Fibroblast of skin of back (primary cell): ENCODE measurements around the gene SLC17A4. TPM values are rescaled to one million over a fixed set of nuclear protein-coding genes. Genes with fewer than 3 reads are reported as not detected.
A peak's percentile ranks its signal among the peaks of the same experiment; 100 is the strongest.
"Not testable (repeated sequence)": the region's sequence is repeated elsewhere in the genome, so short reads cannot be mapped to it uniquely, and the experiment has no call there.

Experiments
- DNase-seq: peaks from one replicate; pipeline ENCODE4 v3.0.0-alpha.2; 2013
- polyA plus RNA-seq, 2 experiments: library from polyadenylated mRNA; unstranded; fragments of 120-200 nt; gene quantifications; one replicate each; pipeline ENCODE4 v1.2.1, GENCODE V29; 2013; ENCODE audit not compliant: insufficient read length in 2 of 2

The SLC17A4 gene, protein sequence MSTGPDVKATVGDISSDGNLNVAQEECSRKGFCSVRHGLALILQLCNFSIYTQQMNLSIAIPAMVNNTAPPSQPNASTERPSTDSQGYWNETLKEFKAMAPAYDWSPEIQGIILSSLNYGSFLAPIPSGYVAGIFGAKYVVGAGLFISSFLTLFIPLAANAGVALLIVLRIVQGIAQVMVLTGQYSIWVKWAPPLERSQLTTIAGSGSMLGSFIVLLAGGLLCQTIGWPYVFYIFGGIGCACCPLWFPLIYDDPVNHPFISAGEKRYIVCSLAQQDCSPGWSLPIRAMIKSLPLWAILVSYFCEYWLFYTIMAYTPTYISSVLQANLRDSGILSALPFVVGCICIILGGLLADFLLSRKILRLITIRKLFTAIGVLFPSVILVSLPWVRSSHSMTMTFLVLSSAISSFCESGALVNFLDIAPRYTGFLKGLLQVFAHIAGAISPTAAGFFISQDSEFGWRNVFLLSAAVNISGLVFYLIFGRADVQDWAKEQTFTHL
- not detected for polyA plus RNA-seq (2013, experiment 1 of 2; ENCODE audit: insufficient read length)
- not detected for polyA plus RNA-seq (2013, experiment 2 of 2; ENCODE audit: insufficient read length)

DNA sequence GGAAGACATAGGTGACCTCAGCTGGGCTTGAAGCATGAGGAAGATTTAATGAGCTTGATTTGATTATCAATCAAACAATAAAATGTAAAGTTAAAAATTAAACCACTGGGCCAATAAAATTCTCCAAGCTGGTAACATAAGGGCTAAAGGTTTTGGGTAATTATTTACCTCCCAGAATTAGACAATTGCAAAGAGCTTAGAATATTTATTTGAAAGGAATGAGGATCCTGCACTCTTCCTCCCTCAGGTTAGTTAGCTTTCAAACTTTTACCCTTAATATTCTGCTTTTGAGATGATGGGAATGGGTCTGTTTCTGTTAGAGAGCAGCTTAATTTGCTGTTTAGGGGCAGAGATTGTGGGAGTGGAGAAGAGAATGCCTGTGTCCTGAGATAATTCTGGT lies at the start of gene SLC17A4:
TSS of gene SLC17A4 (plus strand) at position 208 of the 400 bp plus-strand sequence. CDS start 7,221 bp downstream, outside the sequence.
- DNase-seq = no peak

- DNase-seq = no peak
Measured at GRCh38 chr6:25706314-25707014, 48.1 kb upstream of the SLC17A4 start.

- no peak for DNase-seq
Measured at GRCh38 chr6:25709761-25710160, 44.8 kb upstream of the SLC17A4 start.

DNA sequence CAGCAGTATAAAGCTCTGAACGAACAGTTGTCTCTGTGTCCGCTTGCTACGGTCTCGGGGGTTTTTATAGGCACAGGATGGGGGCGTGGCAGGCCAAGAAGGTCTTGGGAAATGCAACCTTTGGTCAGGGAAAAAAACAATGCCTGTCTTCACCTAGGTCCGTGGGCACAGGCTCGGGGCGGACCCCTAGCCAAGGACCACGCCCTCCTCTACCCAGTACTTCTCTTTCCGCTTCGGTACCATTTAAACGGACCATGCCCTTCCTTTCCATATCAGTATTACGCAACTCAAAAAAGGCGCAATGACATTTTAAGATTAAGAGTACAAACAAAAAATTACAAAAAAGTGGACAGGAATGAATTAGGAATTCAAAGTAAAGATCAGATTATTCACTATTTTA lies 44.3 kb upstream of the SLC17A4 start:
- no peak for DNase-seq

GRCh38 chr6:25713824-25714223 lies 40.7 kb upstream of the SLC17A4 start:
- DNase-seq = no peak

- DNase-seq = no peak
Measured at GRCh38 chr6:25714765-25715164, 39.8 kb upstream of the SLC17A4 start.

DNA sequence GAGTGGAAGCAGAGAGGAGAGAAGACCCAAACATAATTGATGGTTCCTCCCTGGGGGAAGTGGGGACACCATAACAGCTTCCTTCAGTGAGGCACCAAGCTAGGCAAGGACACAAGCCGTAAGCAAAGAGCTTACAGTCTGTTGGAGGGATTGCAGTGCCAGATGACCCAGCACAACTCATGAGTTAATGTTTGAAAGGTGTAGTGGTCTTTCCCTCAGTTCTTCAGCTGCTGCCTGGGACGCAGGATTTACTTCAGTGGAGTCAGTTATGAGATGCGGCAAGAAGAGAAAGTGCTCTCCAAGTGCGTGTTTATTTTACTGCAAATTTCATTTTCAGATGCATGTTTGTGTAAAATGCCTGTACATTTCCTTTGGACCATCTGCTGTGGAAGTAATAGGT lies 38.7 kb upstream of the SLC17A4 start:
- DNase-seq = no peak

GRCh38 chr6:25717866-25718740 lies 36.4 kb upstream of the SLC17A4 start:
- peak; percentile 30 for DNase-seq

GRCh38 chr6:25726122-25726911 lies 28.2 kb upstream of the SLC17A4 start:
- no peak for DNase-seq

GRCh38 chr6:25727028-25727427 lies 27.5 kb upstream of the SLC17A4 start:
- DNase-seq = no peak

GRCh38 chr6:25730907-25731306 lies 23.6 kb upstream of the SLC17A4 start:
- no peak for DNase-seq

DNA sequence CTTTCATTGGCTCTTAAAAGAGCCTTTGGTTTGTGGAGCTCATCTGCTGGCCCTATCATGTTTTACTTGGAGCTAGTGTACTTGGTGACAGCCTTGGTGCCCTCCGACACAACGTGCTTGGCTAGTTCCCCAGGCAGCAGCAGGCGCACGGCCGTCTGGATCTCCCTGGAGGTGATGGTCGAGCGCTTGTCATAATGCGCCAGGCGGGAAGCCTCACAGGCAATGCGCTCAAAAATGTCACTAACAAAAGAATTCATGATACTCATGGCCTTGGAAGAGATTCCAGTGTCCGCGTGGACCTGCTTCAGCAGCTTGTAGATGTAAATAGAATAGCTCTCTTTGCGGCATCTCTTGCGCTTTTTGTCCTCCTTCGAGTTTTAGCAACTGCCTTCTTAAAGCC lies 22.8 kb upstream of the SLC17A4 start:
- no peak for DNase-seq

GRCh38 chr6:25732468-25733198 lies 21.9 kb upstream of the SLC17A4 start:
- no peak for DNase-seq

DNA sequence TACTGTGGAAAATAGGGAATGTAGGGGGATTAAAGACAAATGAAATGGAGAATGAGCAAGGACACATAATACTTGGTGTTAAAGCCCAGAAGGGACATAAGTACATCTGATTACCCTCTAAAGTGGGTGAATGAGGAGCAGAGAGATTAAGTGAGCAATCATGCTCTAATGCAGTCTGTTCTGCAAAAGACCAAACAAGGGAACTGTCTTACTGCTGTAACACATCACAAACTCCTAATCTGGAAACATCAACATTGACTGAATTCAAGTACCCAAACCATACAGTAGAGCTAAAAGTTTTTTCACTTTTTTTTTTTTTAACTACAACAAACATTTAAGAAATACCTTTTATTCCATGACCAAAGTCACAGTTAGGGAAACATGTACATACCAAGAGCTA lies 19.3 kb upstream of the SLC17A4 start:
- DNase-seq = no peak

GRCh38 chr6:25743868-25744267 lies 10.7 kb upstream of the SLC17A4 start:
- DNase-seq = no peak

DNA sequence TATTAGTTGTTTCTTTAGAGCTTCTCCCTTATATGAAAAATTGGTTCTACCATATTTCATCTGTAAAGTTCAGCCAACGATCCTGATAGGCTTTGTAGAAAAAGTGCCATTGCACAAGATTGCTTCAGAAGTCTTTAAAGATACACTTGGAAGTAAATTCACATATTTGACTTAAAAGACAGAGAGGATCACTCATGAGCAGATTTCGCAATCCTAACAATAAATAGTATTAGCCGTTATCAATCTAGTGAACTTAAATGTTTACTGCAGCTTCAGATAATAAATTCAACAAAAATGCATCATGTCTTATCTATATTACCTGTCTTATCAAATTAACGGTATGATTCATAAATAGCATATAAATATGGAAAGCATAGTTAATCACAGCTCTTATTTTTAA lies 8.7 kb upstream of the SLC17A4 start:
- no peak for DNase-seq

DNA sequence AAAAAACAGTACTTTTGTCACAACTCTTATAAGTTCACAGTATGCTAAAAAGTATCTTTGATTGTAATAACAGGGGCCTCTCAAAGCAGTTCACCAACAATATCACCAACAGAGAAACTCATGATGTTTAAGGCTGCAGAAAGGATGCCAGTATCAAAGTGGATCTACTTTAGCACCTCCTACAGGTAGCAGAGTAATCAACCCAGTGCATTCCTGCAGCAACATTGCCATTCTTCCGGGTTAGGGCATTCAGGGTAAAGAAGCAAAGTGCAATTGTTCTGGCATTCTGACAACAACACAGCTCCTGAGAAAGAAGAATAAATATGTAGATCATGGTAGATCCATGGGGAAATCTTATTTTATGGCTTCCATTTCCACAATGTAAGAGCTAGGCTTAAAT lies 7.6 kb upstream of the SLC17A4 start:
- no peak for DNase-seq

DNA sequence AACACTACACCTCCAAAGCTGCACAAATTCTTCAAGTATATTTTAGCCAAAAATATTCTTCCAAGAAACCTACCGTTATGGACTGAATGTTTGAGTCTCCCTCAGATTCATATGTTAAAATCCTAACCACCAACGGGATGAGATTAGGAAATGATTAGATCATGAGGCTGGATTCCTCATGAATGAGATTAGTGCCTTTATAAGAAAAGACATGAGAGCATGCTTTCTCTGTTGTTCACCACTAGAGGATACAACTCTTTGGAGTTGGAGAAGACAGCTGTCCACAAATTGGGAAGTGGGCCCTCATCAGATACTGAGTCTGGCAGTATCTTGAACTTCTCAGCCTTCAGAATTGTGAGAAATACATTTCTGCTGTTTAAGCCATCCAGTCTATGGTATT lies 7.1 kb upstream of the SLC17A4 start:
- no peak for DNase-seq

- DNase-seq = no peak
Measured at GRCh38 chr6:25748049-25748448, 6.5 kb upstream of the SLC17A4 start.

GRCh38 chr6:25748601-25749517 lies 5.7 kb upstream of the SLC17A4 start:
- not testable (repeated sequence) for DNase-seq
